Measurements from ENCODE around the gene AGBL4.

The AGBL4 gene

GRCh38 chr1:49160677-49161076 is 863.1 kb downstream of the AGBL4 start:
- H3K9me3 ChIP-seq: no peaks in the 10 kb centered on the region
- H3K36me3 ChIP-seq: no peaks in the 10 kb centered on the region
- H4K20me1 ChIP-seq: no peaks in the 10 kb centered on the region
- no peak overlapping the region for H3K4me2 ChIP-seq
- H3K27me3 ChIP-seq: no peaks in the 10 kb centered on the region
- no peak overlapping the region for H3K4me3 ChIP-seq
- no peak overlapping the region for H3K9ac ChIP-seq
- no peak overlapping the region for H3K27ac ChIP-seq
- H3K4me1 ChIP-seq: no peaks in the 10 kb centered on the region
- no peak for TF ChIP-seq Cebpa-rat (IDR thresholded peaks at IDR 0.05)

- no peaks in the 10 kb centered on the region for H4K20me1 ChIP-seq
- peaks cover 27% of the 10 kb centered on the region for H3K9me3 ChIP-seq
- H3K27ac ChIP-seq: no peak overlapping the region
- no peaks in the 10 kb centered on the region for H3K27me3 ChIP-seq
- H3K36me3 ChIP-seq: no peaks in the 10 kb centered on the region
- TF ChIP-seq Cebpa-rat (IDR thresholded peaks at IDR 0.05): no peak
- H3K4me3 ChIP-seq: no peak overlapping the region
- no peak overlapping the region for H3K4me2 ChIP-seq
- H3K4me1 ChIP-seq: no peaks in the 10 kb centered on the region
- H3K9ac ChIP-seq: no peak overlapping the region
Measured at GRCh38 chr1:49136738-49137251, 887.0 kb downstream of the AGBL4 start.

- TF ChIP-seq Cebpa-rat (IDR thresholded peaks at IDR 0.05): no peak
- no peaks in the 10 kb centered on the region for H3K27me3 ChIP-seq
- no peak overlapping the region for H3K4me2 ChIP-seq
- no peak overlapping the region for H3K4me3 ChIP-seq
- no peak overlapping the region for H3K9ac ChIP-seq
- no peaks in the 10 kb centered on the region for H3K4me1 ChIP-seq
- H3K9me3 ChIP-seq: peaks cover 14% of the 10 kb centered on the region
- H3K36me3 ChIP-seq: no peaks in the 10 kb centered on the region
- H4K20me1 ChIP-seq: no peaks in the 10 kb centered on the region
- no peak overlapping the region for H3K27ac ChIP-seq
Measured at GRCh38 chr1:49125746-49126145, 898.0 kb downstream of the AGBL4 start.

- no peaks in the 10 kb centered on the region for H3K36me3 ChIP-seq
- no peak for TF ChIP-seq Cebpa-rat (IDR thresholded peaks at IDR 0.05)
- H3K9ac ChIP-seq: no peak overlapping the region
- no peak overlapping the region for H3K4me3 ChIP-seq
- H3K4me2 ChIP-seq: no peak overlapping the region
- peaks cover 15% of the 10 kb centered on the region for H3K9me3 ChIP-seq
- no peak overlapping the region for H3K27ac ChIP-seq
- no peaks in the 10 kb centered on the region for H3K4me1 ChIP-seq
- H4K20me1 ChIP-seq: no peaks in the 10 kb centered on the region
- H3K27me3 ChIP-seq: no peaks in the 10 kb centered on the region
Measured at GRCh38 chr1:49111931-49112330, 911.8 kb downstream of the AGBL4 start.

GRCh38 chr1:49106445-49106844 is 917.3 kb downstream of the AGBL4 start:
- Histone ChIP-seq H3K36me3 (no peaks in the 10 kb centered on the region), H4K20me1 (no peaks in the 10 kb centered on the region), H3K27ac (no peak overlapping the region), H3K4me2 (no peak overlapping the region), H3K27me3 (no peaks in the 10 kb centered on the region), H3K4me1 (no peaks in the 10 kb centered on the region), H3K4me3 (no peak overlapping the region), H3K9me3 (no peaks in the 10 kb centered on the region), H3K9ac (no peak overlapping the region)
- TF ChIP-seq Cebpa-rat (IDR thresholded peaks at IDR 0.05): no peak

GRCh38 chr1:49104575-49104974 is 919.2 kb downstream of the AGBL4 start:
- no peaks in the 10 kb centered on the region for H3K4me1 ChIP-seq
- no peak overlapping the region for H3K27ac ChIP-seq
- H3K27me3 ChIP-seq: no peaks in the 10 kb centered on the region
- H3K4me2 ChIP-seq: no peak overlapping the region
- H3K36me3 ChIP-seq: no peaks in the 10 kb centered on the region
- TF ChIP-seq Cebpa-rat (IDR thresholded peaks at IDR 0.05): no peak
- no peak overlapping the region for H3K9ac ChIP-seq
- no peak overlapping the region for H3K4me3 ChIP-seq
- no peaks in the 10 kb centered on the region for H3K9me3 ChIP-seq
- no peaks in the 10 kb centered on the region for H4K20me1 ChIP-seq

GRCh38 chr1:49102752-49103151 is 921.0 kb downstream of the AGBL4 start:
- Histone ChIP-seq H3K4me3 (no peak overlapping the region), H3K4me2 (no peak overlapping the region), H3K9me3 (no peaks in the 10 kb centered on the region), H3K27me3 (no peaks in the 10 kb centered on the region), H3K27ac (no peak overlapping the region), H3K4me1 (no peaks in the 10 kb centered on the region), H4K20me1 (no peaks in the 10 kb centered on the region), H3K9ac (no peak overlapping the region), H3K36me3 (no peaks in the 10 kb centered on the region)
- no peak for TF ChIP-seq Cebpa-rat (IDR thresholded peaks at IDR 0.05)

GRCh38 chr1:49098866-49099265 is 924.9 kb downstream of the AGBL4 start:
- H3K4me2 ChIP-seq: no peak overlapping the region
- H3K27ac ChIP-seq: no peak overlapping the region
- H3K4me1 ChIP-seq: no peaks in the 10 kb centered on the region
- no peaks in the 10 kb centered on the region for H4K20me1 ChIP-seq
- no peaks in the 10 kb centered on the region for H3K27me3 ChIP-seq
- H3K9ac ChIP-seq: no peak overlapping the region
- no peak for TF ChIP-seq Cebpa-rat (IDR thresholded peaks at IDR 0.05)
- H3K36me3 ChIP-seq: no peaks in the 10 kb centered on the region
- H3K9me3 ChIP-seq: no peaks in the 10 kb centered on the region
- H3K4me3 ChIP-seq: no peak overlapping the region

GRCh38 chr1:49086327-49086726 is 937.4 kb downstream of the AGBL4 start:
- Histone ChIP-seq H4K20me1 (no peaks in the 10 kb centered on the region), H3K4me2 (no peak overlapping the region), H3K4me1 (no peaks in the 10 kb centered on the region), H3K9me3 (no peaks in the 10 kb centered on the region), H3K36me3 (no peaks in the 10 kb centered on the region), H3K4me3 (no peak overlapping the region), H3K27ac (no peak overlapping the region), H3K9ac (no peak overlapping the region), H3K27me3 (no peaks in the 10 kb centered on the region)
- no peak for TF ChIP-seq Cebpa-rat (IDR thresholded peaks at IDR 0.05)

GRCh38 chr1:49085079-49085478 is 938.7 kb downstream of the AGBL4 start:
- no peaks in the 10 kb centered on the region for H4K20me1 ChIP-seq
- H3K9me3 ChIP-seq: no peaks in the 10 kb centered on the region
- H3K27me3 ChIP-seq: no peaks in the 10 kb centered on the region
- H3K4me1 ChIP-seq: no peaks in the 10 kb centered on the region
- H3K4me3 ChIP-seq: no peak overlapping the region
- H3K4me2 ChIP-seq: no peak overlapping the region
- H3K27ac ChIP-seq: no peak overlapping the region
- H3K9ac ChIP-seq: no peak overlapping the region
- H3K36me3 ChIP-seq: no peaks in the 10 kb centered on the region
- TF ChIP-seq Cebpa-rat (IDR thresholded peaks at IDR 0.05): no peak

GRCh38 chr1:49060766-49061165 is 963.0 kb downstream of the AGBL4 start:
- H3K9ac ChIP-seq: no peak overlapping the region
- no peak overlapping the region for H3K4me2 ChIP-seq
- H3K27ac ChIP-seq: no peak overlapping the region
- H3K36me3 ChIP-seq: no peaks in the 10 kb centered on the region
- H3K27me3 ChIP-seq: no peaks in the 10 kb centered on the region
- peaks cover 11% of the 10 kb centered on the region; the same call in 1 of the 2 replicates for H3K9me3 ChIP-seq
- H3K4me1 ChIP-seq: peaks cover 7% of the 10 kb centered on the region
- TF ChIP-seq Cebpa-rat (IDR thresholded peaks at IDR 0.05): no peak
- H3K4me3 ChIP-seq: no peak overlapping the region
- no peaks in the 10 kb centered on the region for H4K20me1 ChIP-seq

Measured in BLaER1 (cell line).